ENCODE data around the gene CASR. TPM values are rescaled to one million over a fixed set of nuclear protein-coding genes. Genes with fewer than 3 reads are reported as not detected.

Gene CASR
- total RNA-seq, 4 donors from 2014 or later: 0.37 to 1.4 TPM; not detected in 2

DNA sequence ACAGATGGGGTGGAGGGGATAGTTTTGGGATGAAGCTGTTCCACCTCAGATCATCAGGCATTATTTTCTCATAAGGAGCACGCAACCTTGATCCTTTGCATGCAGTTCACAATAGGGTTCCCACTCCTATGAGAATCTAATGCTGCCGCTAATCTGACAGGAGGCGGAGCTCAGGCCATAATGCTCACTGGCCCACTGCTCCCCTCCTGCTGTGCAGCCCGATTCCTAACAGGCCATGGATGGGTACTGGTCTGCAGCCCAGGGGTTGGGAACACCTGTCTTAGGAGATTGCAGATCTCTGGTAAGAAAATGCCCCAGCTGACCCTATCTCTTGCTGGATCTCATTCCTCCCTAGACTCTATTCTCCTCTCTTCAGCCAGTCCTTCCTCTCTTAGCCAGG, 148.4 kb downstream of the CASR start:
- 83% methylated on average over 4 of the region's 4 CpGs; no CpG with 5 or more reads in 1 of the 2 donors for WGBS, 2 donors (ENCODE audit: low coverage in 1 of 2)
- Histone ChIP-seq H3K4me3 (no peak overlapping the region), H3K4me1 (no peaks in the 10 kb centered on the region), H3K27ac (no peak overlapping the region), H3K27me3 (no peaks in the 10 kb centered on the region), H3K36me3 (no peaks in the 10 kb centered on the region), H3K9me3 (no peaks in the 10 kb centered on the region)
- DNase-seq: no peak
- in situ Hi-C loops (cut with MboI; ENCODE audit: low pct_ligation_motif_present in 1 of 4, low pct_unique_long_range_greater_than_20kb in 1 of 4, low sequenced_read_pairs in 3 of 4): no loop called here
- TF ChIP-seq EP300 (IDR thresholded peaks at IDR 0.05; ENCODE audit: low read depth) (no peak), POLR2AphosphoS5 (IDR thresholded peaks at IDR 0.05) (no peak), POLR2A (IDR thresholded peaks at IDR 0.05) (no peak)
- TF ChIP-seq, protein P1, sequence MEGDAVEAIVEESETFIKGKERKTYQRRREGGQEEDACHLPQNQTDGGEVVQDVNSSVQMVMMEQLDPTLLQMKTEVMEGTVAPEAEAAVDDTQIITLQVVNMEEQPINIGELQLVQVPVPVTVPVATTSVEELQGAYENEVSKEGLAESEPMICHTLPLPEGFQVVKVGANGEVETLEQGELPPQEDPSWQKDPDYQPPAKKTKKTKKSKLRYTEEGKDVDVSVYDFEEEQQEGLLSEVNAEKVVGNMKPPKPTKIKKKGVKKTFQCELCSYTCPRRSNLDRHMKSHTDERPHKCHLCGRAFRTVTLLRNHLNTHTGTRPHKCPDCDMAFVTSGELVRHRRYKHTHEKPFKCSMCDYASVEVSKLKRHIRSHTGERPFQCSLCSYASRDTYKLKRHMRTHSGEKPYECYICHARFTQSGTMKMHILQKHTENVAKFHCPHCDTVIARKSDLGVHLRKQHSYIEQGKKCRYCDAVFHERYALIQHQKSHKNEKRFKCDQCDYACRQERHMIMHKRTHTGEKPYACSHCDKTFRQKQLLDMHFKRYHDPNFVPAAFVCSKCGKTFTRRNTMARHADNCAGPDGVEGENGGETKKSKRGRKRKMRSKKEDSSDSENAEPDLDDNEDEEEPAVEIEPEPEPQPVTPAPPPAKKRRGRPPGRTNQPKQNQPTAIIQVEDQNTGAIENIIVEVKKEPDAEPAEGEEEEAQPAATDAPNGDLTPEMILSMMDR (IDR thresholded peaks at IDR 0.05): no peak
- intact Hi-C loops (cut with DNase I; ENCODE audit: low total_unique reads): no loop called here

DNA sequence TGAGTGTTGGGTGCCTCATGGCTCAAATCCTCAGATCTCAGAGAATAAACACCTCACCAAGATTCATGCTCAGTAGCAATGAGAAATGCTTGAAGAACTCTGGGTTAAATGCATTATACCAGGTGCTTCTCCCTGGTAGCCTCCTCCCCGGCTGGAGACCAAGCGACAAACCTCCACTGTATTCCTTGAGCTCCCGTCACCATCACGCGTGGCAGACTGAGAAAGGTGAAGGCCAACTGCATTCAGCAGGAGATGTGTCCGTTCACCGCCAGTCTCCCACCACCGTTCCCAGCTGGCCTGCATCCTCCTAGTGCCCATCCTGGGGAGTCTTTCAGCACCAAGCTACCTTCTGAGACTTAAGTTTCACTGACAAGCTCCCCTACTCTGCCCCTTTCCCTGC, 149.1 kb downstream of the CASR start:
- no peak for DNase-seq
- no peaks in the 10 kb centered on the region for H3K4me1 ChIP-seq
- H3K36me3 ChIP-seq: no peaks in the 10 kb centered on the region
- H3K9me3 ChIP-seq: no peaks in the 10 kb centered on the region
- 93% methylated on average over 8 of the region's 8 CpGs; no CpG with 5 or more reads in 1 of the 2 donors for WGBS, 2 donors (ENCODE audit: low coverage in 1 of 2)
- H3K4me3 ChIP-seq: no peak overlapping the region
- no peaks in the 10 kb centered on the region for H3K27me3 ChIP-seq
- intact Hi-C loops (cut with DNase I; ENCODE audit: low total_unique reads): no loop called here
- in situ Hi-C loops (cut with MboI; ENCODE audit: low pct_ligation_motif_present in 1 of 4, low pct_unique_long_range_greater_than_20kb in 1 of 4, low sequenced_read_pairs in 3 of 4): no loop called here
- no peak overlapping the region for H3K27ac ChIP-seq
- TF ChIP-seq EP300 (IDR thresholded peaks at IDR 0.05; ENCODE audit: low read depth) (no peak), POLR2AphosphoS5 (IDR thresholded peaks at IDR 0.05) (no peak), POLR2A (IDR thresholded peaks at IDR 0.05) (no peak)
- TF ChIP-seq, protein P1 (IDR thresholded peaks at IDR 0.05): no peak

Other genes with a start within 250 kb of the CASR start
- 10 to 100 TPM; 13.8 to 27.7 (median 21.5) TPM for gene ILDR1, start 161.4 kb upstream of the CASR start, total RNA-seq
- 1 to 10 TPM in 3 of 4 donors, not detected in 1; 1.4 to 4.6 (median 2.2) TPM for gene CD86, start 128.3 kb upstream of the CASR start, total RNA-seq
- gene CSTA, start 141.6 kb downstream of the CASR start, total RNA-seq: 1 to 10 TPM in 1 of 4 donors, not detected in 3; 1.4 TPM
- 10 to 100 TPM in 2 of 4 donors, 1 to 10 TPM in 2; 4.5 to 28.7 (median 10.7) TPM for gene MIX23, start 199.6 kb downstream of the CASR start, total RNA-seq
- 100 to 1,000 TPM in 1 of 4 donors, 10 to 100 TPM in 3; 11.2 to 116 (median 57.6) TPM for gene FAM162A, start 200.5 kb downstream of the CASR start, total RNA-seq
- 1 to 10 TPM in 3 of 4 donors, not detected in 1; 2.2 to 2.6 (median 2.5) TPM for gene WDR5B, start 232.4 kb downstream of the CASR start, total RNA-seq

Data from transverse colon (tissue), 4 donors.